ENCODE measurements around the gene RAET1G.

GRCh38 chr6:149872233-149872632 is 50.7 kb downstream of the RAET1G start:
- TF ChIP-seq CTCF (IDR thresholded peaks at IDR 0.05; ENCODE audit: low read length) = no peak
- no peak for TF ChIP-seq EZH2 (optimal IDR thresholded peaks at IDR 0.05; ENCODE audit: low read depth, low read length)
- no peak for TF ChIP-seq EZH2phosphoT487 (IDR thresholded peaks at IDR 0.05; ENCODE audit: low read length)

All from MM.1S (cell line).